ENCODE measurements around the gene ATOH1.

Gene ATOH1

GRCh38 chr4:93878566-93878965 lies 50.0 kb downstream of the ATOH1 start:
- no peaks in the 10 kb centered on the region for H4K20me1 ChIP-seq (ENCODE audit: low read depth, low read length)
- H3K4me2 ChIP-seq (ENCODE audit: low read depth, low read length, poor library complexity, severe bottlenecking) = no peak overlapping the region
- no peaks in the 10 kb centered on the region for H3K36me3 ChIP-seq (ENCODE audit: low read length)
- H3K9ac ChIP-seq (ENCODE audit: low read length) = no peak overlapping the region
- no peak overlapping the region for H3K4me3 ChIP-seq (ENCODE audit: insufficient read depth, low read length, poor library complexity, severe bottlenecking)
- no peaks in the 10 kb centered on the region for H3F3A ChIP-seq (ENCODE audit: insufficient read depth)
- H3K79me2 ChIP-seq (ENCODE audit: insufficient read depth, low read length) = no peaks in the 10 kb centered on the region
- H3K27me3 ChIP-seq (ENCODE audit: low read length) = no peaks in the 10 kb centered on the region
- no peak overlapping the region for H3K27ac ChIP-seq (ENCODE audit: low read depth, low read length)
- no peak for TF ChIP-seq CTCF (IDR thresholded peaks at IDR 0.05; ENCODE audit: insufficient read depth, low read length, poor library complexity, severe bottlenecking)
- TF ChIP-seq EZH2phosphoT487 (conservative IDR thresholded peaks at IDR 0.05; ENCODE audit: low read length) = no peak
- no peak overlapping the region for H2AFZ ChIP-seq (ENCODE audit: low read depth, low read length, severe bottlenecking)
- H3K9me3 ChIP-seq (ENCODE audit: insufficient read depth, low read length) = no peaks in the 10 kb centered on the region
- H3K9me2 ChIP-seq (replicated peaks; ENCODE audit: insufficient read depth, low read length) = no peaks in the 10 kb centered on the region

- Histone ChIP-seq H3K36me3 (ENCODE audit: low read length) (no peaks in the 10 kb centered on the region), H3K4me3 (ENCODE audit: insufficient read depth, low read length, poor library complexity, severe bottlenecking) (no peak overlapping the region), H3K4me2 (ENCODE audit: low read depth, low read length, poor library complexity, severe bottlenecking) (no peak overlapping the region), H3F3A (ENCODE audit: insufficient read depth) (no peaks in the 10 kb centered on the region), H3K27me3 (ENCODE audit: low read length) (no peaks in the 10 kb centered on the region), H3K9me3 (ENCODE audit: insufficient read depth, low read length) (no peaks in the 10 kb centered on the region), H4K20me1 (ENCODE audit: low read depth, low read length) (no peaks in the 10 kb centered on the region), H2AFZ (ENCODE audit: low read depth, low read length, severe bottlenecking) (no peak overlapping the region), H3K27ac (ENCODE audit: low read depth, low read length) (no peak overlapping the region), H3K9me2 (replicated peaks; ENCODE audit: insufficient read depth, low read length) (no peaks in the 10 kb centered on the region), H3K79me2 (ENCODE audit: insufficient read depth, low read length) (no peaks in the 10 kb centered on the region), H3K9ac (ENCODE audit: low read length) (no peak overlapping the region)
- no peak for TF ChIP-seq CTCF (IDR thresholded peaks at IDR 0.05; ENCODE audit: insufficient read depth, low read length, poor library complexity, severe bottlenecking)
- no peak for TF ChIP-seq EZH2phosphoT487 (conservative IDR thresholded peaks at IDR 0.05; ENCODE audit: low read length)
Observed at GRCh38 chr4:93879919-93880318, 51.4 kb downstream of the ATOH1 start.

Data from SU-DHL-6 (cell line).